Effector CD8-positive, alpha-beta T cell (primary cell): Measurements from ENCODE around the gene DSC2.
"Not testable (repeated sequence)": the region's sequence is repeated elsewhere in the genome, so short reads cannot be mapped to it uniquely, and the experiment has no call there.

Experiments
- DNase-seq: peaks from one replicate; lab custom pipeline; 2025; lab: John Stamatoyannopoulos, UW
- total RNA-seq, 4 experiments: gene quantifications; one replicate each; lab custom pipeline; 2026; lab: John Stamatoyannopoulos, UW

DSC2 gene
- 0 to 0.71 (median 0.18) reads per million in 4 experiments for total RNA-seq

DNA sequence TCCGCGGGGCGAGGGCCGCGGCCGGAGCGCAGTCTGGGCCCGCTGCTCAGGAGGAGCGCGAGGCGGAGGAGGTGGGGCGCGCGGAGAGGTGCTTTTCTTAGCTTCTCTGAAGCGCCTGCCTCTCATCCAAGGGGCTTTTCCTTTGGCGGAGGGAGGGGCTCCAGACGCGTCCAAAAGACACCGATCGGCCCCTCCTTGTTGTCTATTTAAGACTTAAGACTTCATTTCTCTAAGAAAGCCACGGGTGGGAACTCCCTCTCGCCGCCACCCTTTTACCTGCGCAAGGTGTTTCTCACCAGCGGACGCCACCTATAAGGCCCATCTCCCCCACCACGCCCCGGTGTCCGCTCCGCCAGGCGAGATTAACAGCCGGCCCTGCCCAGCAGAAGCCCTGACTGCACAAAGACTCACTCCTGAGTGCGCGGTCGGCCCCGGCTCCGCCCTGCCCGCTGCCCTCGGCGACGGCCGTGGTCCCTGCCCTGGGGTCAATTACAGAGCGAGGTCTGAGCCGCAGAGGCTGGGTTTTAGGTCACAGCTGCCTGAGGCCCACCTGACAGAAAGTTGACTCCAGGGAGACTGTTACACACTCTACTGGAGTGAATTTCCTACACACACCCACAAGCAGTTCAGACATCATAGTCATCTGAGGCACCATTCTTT lies at the start of gene DSC2:
DSC2 (minus strand) TSS at position 397 of the 660 bp plus-strand sequence. CDS start 450 bp downstream, outside the sequence.
- DNase-seq: no peak

DNA sequence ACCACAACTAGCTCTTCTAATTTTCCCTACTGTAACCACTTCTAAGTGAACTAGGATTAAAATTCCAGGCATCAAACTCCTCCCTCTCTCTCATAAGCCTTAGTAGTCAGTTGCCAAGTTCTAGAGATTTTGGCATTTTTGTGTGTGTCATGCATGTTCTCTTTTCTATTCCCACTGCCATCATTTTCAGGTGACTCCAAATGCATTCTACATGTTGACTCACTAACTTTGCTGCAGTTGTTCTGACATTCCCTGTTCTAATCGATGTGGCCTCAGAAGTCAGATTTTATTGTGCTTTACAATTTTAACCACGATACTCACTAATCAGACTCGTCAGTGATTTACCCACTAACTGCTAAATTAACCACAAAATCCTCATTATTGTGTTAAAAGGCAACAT lies 47.1 kb upstream of the DSC2 start:
- DNase-seq: no peak

DNA sequence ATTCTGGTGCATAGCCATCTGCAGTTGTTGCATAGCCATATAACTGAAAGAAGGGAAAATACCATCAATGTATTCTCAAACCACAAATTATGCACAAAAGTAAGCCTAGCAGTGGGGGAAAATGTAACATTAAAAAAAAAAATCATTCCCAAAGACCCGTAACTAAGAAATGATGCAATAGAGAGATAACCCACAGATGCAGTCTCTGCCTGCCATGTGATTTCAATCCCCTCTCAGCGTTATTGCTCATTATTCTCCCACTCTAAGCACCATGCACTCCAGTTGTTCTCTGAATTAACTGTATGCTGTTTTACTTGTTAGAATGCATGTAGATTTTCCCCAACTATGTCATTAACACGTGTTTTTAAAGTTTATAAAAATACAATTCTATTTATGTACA lies 46.4 kb upstream of the DSC2 start:
- no peak for DNase-seq

DNA sequence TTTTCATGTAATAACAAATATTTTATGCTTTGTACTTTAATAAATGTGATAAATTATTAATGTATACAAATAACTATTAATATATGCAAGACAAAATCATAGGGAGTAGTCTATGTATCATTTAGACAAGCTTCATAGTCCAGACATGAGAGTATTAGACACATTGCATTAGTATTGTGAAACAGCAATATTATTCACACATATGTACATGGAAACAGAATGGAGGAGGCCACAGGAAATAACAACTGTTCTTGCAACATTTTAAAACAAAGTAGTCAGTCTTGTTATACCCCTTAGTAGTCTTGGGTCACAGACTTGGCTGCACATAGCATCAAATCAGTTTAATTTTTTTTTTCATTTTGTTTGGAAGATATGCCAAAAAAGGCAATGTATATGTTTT lies 44.6 kb upstream of the DSC2 start:
- DNase-seq: no peak

DNA sequence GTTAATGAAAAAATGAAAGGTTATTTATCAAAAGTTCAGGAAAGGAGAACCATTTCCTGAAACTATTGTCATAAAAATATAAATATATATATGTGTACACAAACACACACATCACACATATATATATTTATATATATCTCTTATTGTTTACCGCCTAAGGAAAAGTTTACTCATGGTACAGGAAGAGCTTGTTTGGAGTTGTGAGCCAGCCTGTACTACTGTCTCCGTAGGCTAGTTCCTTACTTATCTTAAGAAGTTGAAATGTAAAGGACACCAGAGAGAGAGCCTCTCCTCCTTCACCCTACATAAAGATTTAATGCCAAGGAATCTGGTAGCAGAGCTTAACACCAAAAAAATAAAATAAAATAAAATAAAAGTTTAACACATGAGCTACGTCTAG lies 40.8 kb upstream of the DSC2 start:
- no peak for DNase-seq

DNA sequence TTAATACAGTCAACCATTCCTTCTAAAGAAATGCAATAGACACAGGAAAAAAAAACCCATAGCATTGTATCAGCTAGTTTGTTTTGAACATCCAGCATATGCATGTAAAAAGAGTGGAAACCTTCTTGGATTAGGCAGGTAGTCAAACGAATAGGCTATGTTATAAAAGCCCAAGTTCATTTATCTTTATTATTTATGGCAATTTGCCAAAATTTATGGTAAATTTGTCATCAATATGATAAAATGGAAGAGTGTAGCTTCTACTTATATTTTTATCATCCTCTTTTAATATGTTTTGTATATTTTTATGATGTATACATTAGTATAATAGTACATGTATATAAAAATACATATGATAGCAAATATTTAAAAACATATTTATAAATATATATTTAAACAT lies 36.5 kb upstream of the DSC2 start:
- DNase-seq: no peak

DNA sequence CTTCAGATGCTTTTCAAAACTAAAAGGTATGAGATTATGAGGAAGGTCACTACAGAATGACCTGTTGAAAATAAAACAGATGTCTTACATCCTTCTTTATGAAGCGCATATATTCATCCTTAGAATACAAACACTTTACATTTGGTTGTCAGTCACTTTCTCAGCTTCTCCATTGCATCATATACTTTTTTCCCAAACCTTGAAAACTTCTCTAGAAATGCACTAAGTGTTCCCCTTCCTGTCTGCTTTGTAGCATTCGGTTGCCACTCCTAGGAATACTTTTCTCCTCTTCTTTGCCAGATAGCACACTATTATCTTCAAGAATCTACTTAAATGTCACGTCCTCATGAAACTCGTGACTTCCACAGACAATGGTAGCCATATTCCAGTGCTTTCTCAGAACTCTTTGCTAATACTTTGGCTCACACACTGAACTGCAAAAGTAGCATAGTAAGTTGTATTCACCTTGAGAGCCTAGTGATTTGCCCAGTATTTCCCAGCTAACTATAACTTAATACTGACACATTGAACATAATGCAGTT lies 32.8 kb upstream of the DSC2 start:
- DNase-seq: no peak

DNA sequence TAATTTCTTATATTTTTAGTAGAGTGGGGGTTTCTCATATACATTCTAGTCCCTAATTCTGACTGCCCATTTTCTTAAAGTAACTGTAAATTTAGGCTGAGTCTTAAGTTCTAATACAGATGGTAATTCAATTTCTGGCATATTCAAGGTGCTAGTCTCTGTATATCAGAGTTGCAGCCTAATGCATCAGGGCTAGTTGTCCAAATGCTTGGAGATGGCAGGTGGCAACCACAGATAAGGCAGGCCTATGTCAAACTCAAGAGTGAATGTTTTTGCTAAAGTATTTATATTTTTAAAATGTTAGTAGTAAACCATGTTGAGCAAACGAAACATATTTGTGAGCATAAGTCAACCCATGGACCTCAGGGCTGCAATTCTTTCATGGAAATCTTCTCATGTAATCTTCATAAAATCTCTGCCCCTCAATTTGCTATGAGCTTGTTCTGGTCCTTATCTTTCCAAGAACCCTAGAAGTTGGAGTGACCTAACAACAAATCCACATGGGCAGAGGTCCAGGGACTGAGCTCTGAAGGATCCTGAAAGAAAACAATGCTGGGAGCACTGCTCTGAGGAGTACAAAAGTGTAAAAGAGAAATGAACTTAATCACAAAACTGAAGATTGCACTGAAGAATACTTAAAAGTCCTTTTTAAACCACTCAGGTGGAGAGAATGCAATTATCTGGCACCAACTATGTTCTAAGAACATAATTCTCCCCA lies 27.3 kb upstream of the DSC2 start:
- no peak for DNase-seq

DNA sequence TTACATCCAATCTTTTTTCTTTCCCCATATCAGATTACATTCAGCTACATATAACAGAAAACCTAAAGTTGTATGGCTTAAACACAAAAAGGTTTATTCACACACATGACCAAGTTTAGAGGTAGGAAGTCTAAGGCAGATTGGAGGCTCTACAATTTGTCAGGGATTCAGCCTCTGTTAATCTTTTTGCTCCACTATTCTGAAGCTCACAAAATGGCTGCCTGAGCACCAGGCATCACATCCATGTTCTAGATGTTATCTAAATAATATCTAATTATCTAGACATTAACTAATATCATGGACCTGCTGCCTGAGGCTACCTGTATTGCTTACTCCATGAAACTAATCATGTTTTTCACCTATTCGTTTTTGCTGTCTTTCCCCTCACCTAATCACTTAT lies 23.7 kb upstream of the DSC2 start:
- no peak for DNase-seq

DNA sequence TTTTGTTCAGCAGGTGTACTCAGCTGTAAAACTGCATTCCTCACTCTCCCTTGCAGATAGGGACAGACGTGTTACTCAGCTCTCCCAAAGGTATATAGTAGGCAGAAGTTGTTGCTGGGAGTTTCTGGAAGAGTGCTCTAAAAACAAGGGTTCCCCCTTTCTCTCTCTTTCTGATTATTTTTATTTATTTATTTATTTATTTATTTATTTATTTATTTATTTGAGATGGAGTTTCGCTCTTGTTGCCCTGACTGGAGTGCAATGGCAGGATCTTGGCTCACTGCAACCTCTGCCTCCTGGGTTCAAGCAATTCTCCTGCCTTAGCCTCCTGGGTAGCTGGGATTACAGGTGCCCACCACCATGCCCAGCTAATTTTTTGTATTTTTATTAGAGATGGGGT lies 20.9 kb upstream of the DSC2 start:
- not testable (repeated sequence) for DNase-seq

DNA sequence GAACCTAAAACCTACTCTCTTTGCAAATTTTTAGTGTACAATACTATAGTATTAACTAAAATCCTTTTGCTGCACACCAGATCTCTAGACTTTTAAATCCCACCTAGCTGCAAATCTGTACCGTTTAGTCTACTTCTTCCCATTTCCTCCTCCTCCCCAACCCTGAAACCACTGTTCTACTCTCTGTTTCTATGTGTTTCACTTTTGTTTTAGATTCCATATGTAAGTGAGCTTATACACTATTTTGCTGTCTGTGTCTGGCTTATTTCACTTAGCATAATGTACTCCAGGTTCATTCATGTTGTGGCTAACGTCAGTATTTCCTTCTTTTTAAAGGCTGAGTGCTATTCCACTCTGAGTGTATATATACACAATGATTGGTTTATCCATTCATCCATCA lies 18.4 kb upstream of the DSC2 start:
- no peak for DNase-seq

DNA sequence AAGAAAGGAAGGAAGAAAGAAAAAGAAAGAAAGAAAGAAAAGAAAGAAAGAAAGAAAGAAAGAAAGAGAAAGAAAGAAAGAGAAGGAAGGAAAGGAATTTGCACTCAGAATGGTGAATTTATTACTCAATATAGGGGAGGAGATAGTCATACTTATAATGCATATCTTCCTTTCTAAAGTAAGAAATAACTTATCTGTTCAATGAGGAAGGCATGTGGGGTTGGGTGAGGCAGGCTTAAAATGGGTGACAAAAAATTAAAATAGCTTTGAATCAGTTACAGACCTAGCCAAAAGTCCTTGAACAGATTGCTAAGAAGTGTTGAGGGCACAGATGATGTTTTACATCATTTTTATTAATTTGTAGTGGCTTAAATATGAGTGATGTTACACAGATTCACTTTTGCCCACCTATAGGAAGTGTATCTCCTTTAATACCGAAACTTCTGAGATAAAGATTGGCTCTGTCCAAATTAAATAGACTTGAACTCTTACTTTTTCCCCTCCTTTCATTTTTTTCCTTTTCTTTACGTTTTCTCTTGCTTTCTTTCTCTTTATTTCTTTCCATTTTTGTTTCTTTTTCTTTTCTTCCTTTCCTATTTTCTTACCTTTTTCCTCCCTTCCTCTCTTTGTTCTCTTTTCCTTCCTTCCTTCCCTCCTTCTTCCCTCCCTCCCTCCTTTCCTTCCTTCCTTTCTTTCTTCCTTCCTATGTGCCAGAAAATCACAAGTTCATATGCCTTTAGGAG lies 14.8 kb upstream of the DSC2 start:
- DNase-seq: no peak

DNA sequence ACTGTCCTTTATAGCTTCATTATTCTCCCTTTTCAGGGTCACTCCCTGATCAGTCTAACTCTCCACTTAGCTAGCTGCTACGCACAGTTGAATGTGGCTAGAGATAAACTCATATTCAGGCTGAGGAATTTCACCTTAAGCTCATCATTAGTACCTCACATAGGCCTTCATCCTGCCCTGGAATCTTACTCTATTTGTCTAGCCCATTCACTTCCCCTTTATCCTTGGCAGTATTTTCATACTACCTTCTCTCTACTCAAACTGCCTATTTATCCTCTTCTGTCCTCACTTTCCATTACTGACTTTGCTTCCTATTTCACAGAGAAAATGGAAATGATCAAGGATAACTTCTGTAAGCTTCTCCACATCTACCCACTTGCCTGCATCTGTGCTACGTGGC lies 10.6 kb upstream of the DSC2 start:
- no peak for DNase-seq

DNA sequence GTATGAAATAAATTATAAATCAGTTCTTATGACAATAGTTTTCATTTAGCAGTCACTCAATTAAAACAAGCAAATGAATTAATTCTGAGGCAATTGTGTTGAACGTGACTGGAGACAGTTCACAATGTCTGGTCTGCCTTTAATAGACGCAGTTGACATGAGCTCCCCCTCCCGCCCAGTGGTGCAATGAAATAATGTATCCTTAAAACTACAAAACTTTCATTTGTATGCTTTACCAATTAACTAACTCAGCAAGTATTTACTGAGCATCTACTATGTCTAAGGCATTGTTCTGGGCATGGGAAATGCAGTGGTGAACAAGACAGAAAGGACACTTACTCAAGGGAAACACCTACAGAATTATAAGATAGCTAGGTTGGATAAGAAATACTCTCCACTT lies 3.5 kb upstream of the DSC2 start:
- DNase-seq: no peak

DNA sequence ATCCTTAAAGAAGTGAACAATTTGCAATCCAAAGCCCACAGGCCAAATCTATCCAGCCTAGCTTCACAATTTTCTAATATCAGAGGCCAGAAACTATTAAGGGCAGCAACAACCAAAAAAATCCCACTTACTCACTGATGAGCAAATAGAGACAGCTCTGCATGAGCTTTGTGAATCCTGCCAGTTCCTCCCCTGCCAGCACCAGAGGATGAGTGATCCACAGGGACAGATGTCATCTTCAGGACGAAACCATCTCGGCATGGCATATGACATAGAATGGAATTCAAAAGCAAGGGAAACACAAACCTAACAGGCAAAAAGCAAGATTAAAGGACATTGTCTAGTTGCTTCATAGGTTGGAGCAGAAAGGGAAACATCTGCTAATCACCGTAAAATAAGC lies 2.2 kb upstream of the DSC2 start:
- no peak for DNase-seq

DNA sequence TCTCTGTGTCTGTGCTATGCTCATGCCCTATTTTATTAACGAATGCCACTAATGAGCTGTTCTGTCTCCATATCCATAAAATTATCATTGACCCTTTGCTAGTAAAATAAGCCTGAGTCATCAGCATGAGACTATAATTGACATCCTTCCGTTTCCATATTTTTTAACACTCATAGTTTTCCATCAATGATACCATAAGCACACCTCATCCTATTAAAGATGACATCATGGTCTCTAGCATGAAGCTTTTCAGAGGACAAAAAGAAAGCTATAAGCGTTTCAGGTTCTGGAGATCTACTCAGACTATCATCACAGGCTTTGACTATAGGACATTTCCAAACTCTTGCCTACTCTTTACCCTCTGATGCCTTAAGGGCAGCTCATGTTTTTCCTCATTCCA lies 1.2 kb upstream of the DSC2 start:
- no peak for DNase-seq

DNA sequence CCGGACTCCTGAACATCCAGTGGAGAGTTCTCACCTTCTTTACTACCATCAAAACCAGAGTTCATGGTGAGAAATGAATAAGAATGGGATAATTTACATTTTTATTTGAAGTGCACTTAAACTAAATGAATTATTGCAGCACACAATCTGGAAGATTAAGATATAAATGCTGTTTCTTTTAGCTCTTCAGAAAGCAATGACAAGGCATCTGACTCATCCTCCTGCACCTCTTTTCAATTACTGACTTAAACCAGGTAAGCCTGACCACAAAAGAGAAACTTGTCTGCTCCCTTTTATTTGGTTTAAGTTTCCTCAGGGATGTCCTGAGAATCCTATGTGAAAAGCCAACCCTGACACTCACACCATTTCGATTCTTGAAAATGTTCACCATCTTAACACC lies 720 bp upstream of the DSC2 start:
- no peak for DNase-seq

DNA sequence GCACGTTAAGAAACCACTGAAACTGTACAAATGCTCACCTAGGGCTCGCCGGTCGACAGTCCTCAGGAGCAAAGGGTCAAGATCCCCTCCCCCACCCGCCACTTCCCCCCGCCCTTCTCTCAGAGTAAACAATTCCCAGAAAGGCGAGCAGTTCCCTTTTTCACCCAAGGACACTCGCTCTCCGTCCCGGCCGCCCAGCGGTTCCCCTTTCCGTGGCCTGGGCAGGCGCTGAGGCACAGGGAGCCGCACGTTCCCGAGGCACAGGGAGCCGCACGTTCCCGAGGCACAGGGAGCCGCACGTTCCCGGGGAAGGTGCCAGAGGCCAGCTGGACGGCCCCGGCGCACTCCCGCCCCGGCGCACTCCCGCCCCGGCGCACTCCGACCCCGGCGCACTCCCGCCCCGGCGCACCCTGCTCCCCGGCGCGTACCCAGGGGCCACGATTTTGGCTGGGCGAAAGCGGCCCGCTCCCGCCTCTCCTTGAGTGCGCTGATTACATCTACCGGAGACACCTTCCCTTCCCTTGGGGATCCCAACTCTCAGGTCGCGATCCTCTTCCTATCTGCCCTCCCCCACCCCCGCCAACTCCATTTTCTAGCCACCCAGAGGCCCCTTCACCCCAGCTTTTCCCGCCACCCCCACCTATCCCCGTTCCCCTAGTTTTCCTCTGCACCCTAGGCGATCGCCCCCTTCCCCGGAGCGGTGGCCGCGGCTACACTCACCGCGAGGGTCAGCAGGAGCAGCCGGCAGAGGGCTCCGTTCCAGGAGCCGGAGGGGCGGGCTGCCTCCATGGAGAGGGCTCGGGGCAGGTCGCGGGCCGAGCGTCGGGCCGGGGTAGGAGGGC lies 817 bp downstream of the DSC2 start:
- no peak for DNase-seq

DNA sequence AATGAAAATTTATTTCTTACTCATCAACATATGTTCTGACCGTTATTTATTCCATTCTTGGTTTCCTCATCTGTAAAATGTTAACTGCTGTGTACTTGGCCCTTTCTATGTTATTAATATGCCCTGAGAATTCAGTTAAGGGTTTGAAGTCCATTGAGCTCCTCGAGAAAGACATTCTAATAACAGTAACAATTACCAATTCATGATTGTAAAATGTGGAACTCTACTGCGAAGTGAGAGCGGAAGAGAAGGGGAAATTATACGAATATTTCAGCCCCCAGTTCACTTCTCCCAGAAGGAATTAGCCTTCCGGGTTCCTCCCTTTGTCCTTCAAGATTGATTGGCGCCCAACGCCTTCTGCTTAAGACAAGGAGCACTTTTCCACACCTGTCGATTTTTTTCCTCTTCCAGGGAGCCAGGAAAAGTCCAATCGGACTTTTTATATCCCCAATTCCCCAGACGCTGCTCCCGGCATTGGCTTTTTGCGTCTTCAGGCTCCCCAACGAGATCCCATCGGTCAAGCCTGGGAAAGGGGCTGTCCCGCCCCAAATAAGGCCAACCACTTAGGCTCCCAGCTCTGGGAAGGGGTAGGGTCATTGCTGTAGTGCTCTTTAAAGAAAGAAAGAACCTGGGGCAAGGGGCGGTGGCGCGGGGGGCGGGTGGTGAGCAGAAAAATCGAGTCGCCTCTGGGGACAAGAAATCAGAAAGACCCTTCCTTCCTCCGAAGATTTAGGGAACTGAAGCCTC lies 1.6 kb downstream of the DSC2 start:
- no peak for DNase-seq

DNA sequence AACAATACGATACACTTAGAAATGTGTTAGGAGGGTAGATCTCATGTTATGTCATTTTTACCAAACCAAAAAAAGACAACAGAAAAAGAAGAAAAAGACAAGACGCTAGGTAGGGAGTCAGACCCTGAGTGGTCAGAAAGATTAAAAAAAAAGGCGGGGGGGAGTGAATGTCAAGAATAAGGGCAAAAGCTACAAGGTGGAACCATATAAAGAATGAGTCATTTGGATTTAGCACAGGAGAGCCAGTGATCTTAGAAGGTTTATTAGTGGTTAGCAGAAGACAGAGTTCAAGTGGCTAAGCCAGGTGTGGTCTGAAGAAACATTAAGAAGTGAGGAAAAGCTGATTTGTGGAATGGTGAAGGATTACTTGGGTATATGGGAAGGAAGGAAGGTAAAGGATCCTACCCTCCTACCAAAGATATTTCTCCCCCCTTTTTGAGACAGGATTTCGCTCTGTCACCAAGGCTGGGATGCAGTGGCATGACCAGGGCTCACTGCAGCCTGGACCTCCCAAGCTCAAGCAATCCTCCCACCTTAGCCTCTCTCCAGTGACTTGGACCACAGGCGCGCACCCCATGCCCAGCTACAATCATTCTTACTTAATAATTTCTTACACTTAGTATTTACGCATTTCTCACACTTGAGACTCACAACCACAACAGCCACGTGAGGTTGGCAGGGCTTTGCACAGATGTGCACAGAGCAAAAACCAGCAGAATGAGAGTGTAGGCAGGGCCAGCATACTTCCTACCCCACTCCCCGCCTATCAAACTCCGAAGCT lies 2.6 kb downstream of the DSC2 start:
- DNase-seq: no peak
